Measurements from ENCODE around the gene ACTA2.

Gene ACTA2

DNA sequence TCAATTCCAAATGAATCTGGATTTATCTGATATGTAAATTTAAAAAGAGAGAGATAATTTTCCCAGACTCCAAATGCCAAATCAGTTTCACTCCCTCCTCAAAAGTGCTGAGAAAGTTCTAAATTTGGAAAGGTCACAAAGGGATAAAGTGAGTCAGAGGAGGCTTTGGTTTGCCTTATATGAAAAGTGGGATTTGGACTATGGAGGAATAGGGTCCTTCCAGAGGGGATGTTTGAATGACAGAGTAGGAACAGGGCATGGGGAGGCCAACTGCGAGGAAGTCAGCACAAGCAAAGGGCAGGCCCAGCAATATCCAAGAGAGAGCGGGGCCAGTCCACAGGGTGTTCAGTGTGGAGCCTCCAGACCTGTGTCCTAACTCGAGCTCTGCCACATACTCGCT, 28.2 kb upstream of the ACTA2 start:
- DNase-seq (ENCODE audit: low read depth) = no peak

- DNase-seq (ENCODE audit: low read depth) = no peak
Measured at GRCh38 chr10:88980247-88980646, 27.7 kb upstream of the ACTA2 start.

- DNase-seq (ENCODE audit: low read depth) = no peak
Measured at GRCh38 chr10:88979603-88980002, 27.0 kb upstream of the ACTA2 start.

DNA sequence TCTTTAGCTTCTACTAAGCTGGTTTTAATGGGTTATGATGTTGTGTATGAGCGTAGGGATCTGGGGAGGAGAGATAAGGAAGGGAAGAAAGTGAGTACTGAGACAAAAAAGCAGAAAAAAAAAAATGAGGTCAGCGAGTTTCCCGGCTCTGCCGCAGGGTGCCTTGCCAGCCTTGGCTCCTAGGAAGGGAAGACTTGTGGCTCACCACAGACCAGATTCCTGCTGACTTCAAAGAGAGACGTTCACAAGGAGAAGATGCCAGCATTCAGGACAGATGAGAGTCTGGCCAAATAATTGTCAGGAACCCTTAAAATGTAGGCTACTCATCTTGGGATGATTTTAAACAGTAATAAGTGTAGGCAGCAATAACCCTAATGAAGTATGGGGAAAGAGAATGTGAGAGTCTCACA, 26.6 kb upstream of the ACTA2 start:
- DNase-seq (ENCODE audit: low read depth) = no peak

GRCh38 chr10:88978463-88978862, 25.9 kb upstream of the ACTA2 start:
- DNase-seq (ENCODE audit: low read depth) = no peak

DNA sequence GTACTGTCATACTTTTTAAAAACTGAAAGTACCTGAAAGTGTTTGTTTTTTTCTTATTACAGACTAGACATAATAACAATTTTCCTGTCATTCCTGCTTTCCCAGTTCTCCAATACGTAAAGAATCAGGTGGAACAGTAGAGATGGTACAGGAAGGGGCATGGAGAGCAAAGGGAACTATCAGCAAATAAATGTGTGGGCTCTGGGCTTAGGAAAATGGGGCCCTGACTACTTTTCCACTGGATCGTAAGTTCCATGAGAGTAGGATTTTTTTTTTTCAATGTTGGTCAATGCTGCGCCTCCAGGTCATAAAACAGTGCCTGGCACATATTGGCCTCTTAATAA, 22.8 kb upstream of the ACTA2 start:
- DNase-seq (ENCODE audit: low read depth) = no peak

DNA sequence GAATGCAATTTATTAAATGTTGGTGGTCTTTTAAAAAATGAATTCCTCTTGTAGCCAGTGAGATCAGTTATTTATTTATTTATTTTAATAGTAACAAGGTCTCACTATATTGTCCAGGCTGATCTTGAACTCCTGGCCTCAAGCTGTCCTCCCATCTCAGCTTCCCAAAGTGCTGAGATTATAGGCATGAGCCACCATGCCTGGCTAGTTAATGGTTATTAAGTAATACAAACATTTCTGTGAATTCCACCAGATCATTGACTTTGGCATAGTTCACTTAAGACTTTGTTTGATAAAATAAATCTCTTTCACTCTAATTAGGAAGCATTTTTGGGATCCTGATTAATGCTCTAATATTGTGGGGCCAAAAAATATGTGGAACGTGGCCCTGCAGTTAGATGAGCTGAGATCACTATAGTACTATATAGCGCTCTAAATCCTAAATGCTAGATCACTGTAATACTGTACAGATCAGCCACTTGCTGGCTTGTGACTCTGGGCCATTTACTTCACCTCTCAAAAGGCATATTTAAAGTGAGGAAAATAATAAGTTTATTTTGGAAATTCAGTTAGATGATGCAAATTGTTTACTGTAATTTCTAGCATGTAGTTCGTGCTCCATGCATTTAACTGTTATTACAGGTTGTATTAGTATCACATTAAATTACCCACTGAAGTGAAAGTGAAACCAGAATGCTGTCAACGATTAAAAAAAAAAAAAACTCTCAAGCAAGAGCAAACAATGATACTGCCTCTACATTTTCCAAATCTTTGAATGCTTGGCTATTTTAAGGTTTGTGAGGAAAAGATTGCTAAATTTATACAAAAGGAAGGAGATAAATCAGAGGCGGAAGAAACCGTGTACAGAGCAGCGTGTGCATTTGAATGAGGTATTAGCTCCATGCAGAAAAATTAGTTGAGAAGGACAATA, 22.1 kb upstream of the ACTA2 start:
- DNase-seq (ENCODE audit: low read depth) = no peak

GRCh38 chr10:88974012-88974411, 21.4 kb upstream of the ACTA2 start:
- DNase-seq (ENCODE audit: low read depth) = no peak

- no peak for DNase-seq (ENCODE audit: low read depth)
Measured at GRCh38 chr10:88971221-88972061, 18.9 kb upstream of the ACTA2 start.

DNA sequence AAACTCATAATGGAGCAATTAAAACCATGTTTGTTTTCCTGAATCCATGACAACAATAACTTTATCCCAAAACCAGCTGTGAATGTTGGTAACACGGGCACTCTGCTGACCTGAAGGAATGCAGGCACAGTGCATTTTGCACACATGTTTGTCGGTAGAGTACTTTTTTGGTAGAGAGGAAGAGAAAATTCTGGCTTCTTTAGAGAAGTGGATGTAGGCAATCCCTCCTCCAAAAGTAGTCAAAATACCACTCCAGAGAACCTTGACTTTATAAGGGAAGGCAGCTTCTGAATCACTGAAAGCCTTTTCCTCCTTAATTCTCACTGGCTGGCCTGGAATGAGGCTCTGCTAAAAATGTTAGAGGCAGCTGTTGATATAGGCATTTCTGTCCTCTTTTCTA, 15.8 kb upstream of the ACTA2 start:
- DNase-seq (ENCODE audit: low read depth) = no peak

GRCh38 chr10:88966797-88967196, 14.2 kb upstream of the ACTA2 start:
- no peak for DNase-seq (ENCODE audit: low read depth)

DNA sequence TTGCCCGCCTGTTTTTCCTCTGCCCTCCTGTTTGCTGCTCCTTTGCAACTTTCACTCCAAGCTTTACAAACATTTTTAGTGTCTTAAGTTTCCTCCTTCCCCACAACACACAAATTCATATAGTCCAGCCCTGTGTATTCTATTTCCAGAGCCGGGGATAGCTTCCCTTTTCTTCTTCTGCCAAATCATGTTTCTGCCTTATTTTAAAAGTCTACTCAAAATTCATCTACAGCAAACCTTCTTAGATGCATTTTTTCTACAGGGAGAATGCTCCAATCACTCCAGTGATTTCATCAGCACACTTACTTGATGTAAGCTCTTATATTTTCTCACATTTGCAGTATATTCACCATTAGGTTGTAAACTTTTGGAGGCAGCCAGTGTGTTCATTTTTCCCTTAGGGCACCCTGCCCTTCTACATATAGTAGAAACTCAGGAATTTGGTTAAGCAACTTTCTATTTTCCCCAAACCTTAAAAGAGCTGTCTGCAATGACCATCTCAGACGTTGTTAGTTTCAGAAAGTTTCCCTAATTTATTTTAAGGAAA, 12.4 kb upstream of the ACTA2 start:
- no peak for DNase-seq (ENCODE audit: low read depth)

- DNase-seq (ENCODE audit: low read depth) = no peak
Measured at GRCh38 chr10:88964360-88964759, 11.8 kb upstream of the ACTA2 start.

DNA sequence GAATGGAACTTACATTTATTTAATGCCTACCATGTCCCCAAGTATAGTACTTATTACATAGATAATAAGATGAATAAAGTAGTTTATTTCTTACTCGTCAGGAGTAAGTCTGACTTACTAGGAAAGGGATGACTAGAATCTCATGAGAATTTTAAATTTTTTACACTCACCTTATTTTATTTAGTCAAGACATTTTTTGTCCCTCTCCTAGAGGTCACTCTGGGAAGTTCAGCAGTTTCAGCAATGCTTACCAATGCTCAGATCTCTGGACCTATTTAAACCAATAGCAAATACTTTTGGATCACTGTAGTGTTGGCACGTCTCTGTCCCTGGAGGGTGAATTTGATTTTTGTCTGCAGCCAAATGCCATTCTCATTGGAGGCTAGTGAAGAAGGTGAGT, 10.7 kb upstream of the ACTA2 start:
- DNase-seq (ENCODE audit: low read depth) = no peak

GRCh38 chr10:88962336-88962735, 9.8 kb upstream of the ACTA2 start:
- DNase-seq (ENCODE audit: low read depth) = no peak

DNA sequence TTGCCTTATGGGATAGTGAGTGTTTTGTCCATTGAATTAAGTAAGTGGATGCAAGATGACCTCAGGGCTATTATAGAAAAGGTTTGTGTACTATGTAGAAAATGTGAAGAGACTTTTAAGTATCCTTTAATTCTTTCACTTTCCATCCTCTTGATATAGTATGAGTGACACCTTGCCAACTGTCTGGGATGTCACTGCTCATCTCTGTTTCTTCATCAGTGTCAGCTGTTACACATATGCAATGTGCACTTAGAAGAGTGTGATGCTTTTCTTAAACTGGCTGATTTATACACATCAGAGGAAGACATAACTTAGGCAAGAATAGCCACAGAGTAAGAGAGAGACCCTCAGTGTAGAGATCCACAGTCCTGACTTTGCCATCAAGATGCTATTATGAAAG, 8.7 kb upstream of the ACTA2 start:
- no peak for DNase-seq (ENCODE audit: low read depth)

DNA sequence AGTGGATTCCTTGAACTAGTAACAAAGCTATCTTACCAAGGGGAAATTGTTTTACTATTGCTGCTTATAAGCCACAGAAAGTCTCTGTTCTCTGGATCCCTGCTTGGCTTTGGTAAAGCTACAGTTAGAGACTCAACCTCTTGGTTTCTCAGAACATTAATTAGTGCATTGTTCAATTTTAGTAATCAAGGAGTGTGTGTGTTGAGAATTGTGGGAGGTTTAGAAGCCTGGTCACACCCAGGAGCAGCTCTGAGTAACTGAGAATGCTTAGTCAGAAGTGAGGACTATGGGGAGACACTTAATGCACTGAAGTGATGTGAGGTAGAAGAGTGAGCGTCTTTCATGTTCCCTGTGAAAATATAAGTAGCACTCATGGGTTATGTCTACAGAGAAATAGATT, 8.2 kb upstream of the ACTA2 start:
- DNase-seq (ENCODE audit: low read depth) = no peak

GRCh38 chr10:88958721-88959120, 6.1 kb upstream of the ACTA2 start:
- no peak for DNase-seq (ENCODE audit: low read depth)

DNA sequence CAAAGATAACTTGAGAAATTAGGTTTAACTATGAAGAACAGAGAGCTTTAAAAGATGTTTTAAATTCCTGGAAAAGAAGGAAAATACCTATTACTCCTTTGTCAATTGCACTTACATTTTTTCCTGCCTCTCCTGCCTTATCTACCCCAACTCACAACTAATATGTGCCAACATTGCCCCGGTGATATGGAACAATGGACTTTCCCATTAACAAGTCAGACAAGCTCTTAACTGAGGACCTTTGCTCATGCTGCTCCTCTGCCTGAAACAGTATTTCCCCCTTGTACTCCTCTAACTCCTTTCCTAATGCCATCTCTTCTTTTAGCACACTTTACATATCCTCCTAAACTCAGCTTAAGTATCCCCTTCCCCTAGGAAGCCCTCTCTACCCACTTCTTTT, 4.8 kb upstream of the ACTA2 start:
- no peak for DNase-seq (ENCODE audit: low read depth)

DNA sequence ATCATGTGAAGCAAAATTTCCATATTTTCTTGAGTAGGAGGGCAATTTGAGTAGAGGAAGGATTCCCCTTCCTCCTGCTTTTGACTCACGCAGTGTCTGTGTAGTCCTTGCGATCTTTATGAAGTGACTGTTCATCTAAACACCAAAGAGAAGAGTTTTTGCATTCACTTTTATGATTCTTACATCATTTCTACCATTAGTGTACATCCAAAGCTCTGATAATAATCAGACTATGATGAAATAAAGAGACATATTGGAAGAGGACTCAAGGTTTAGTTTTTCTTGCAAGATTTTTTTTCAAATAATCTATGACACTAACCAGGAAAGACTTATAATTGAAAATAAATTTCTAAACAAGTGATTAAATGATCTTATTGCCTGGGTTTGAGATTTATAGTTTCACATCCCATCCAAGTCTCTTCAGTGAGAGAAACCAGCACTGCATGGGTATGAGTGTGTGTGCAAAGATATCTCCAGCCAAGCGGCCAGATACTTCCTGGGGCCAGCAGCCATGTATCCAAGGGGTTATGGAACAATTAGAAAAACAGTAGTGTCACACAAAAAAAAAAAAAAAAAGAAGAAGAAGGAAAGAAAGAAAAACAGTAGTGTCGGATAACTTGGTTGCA, 2.0 kb upstream of the ACTA2 start:
- no peak for DNase-seq (ENCODE audit: low read depth)

DNA sequence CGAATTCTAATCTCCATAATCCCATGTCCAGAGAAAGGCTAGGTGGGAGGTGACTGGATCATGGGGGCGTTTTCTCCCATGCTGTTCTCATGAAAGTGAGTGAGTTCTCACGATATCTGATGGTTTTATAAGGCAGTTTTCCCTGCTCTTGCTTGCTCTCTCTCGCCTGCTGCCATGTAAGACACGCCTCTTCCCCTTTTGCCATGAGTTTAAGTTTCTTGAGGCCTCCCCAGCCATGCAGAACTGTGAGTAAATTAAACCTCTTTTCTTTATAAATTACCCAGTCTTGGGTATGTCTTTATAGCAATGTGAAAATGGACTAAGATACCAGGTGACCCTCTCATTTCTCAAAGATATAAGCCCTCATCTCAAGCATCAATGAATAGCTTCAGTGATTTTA, 1.1 kb upstream of the ACTA2 start:
- no peak for DNase-seq (ENCODE audit: low read depth)

Data from activated T-helper 9 cell treated with anti-CD3 and anti-CD28 coated beads, Interleukin-2, amount 50 U/mL, for 16 hours (primary cell).